GM21529 (cell line): ENCODE measurements around the gene PRTN3.
"Not testable (repeated sequence)": the region's sequence is repeated elsewhere in the genome, so short reads cannot be mapped to it uniquely, and the experiment has no call there.

Source experiments
- ATAC-seq: cut with Tn5 transposase; IDR thresholded peaks from one replicate; pipeline ENCODE4 v1.9.1; 2021; ENCODE audit not compliant: unreplicated experiment

The PRTN3 gene

GRCh38 chr19:878751-879561 lies 38.2 kb downstream of the PRTN3 start:
- ATAC-seq = not testable (repeated sequence)

- no peak for ATAC-seq
These were observed 39.1 kb downstream of the PRTN3 start for GRCh38 chr19:879711-880438.

GRCh38 chr19:881385-882071 lies 40.7 kb downstream of the PRTN3 start:
- ATAC-seq = no peak

GRCh38 chr19:882871-883497 lies 42.2 kb downstream of the PRTN3 start:
- ATAC-seq = no peak

- ATAC-seq = no peak
These were observed 42.9 kb downstream of the PRTN3 start for GRCh38 chr19:883661-884211.

- no peak for ATAC-seq
These were observed 43.8 kb downstream of the PRTN3 start for GRCh38 chr19:884420-885211.

GRCh38 chr19:885536-886224 lies 44.9 kb downstream of the PRTN3 start:
- ATAC-seq = no peak

GRCh38 chr19:887072-887471 lies 46.3 kb downstream of the PRTN3 start:
- ATAC-seq = no peak

GRCh38 chr19:887599-887998 lies 46.8 kb downstream of the PRTN3 start:
- ATAC-seq = no peak

GRCh38 chr19:888581-889385 lies 48.0 kb downstream of the PRTN3 start:
- no peak for ATAC-seq

GRCh38 chr19:889662-890295 lies 49.0 kb downstream of the PRTN3 start:
- ATAC-seq = no peak

GRCh38 chr19:890831-891230 lies 50.0 kb downstream of the PRTN3 start:
- no peak for ATAC-seq

GRCh38 chr19:891421-892200 lies 50.8 kb downstream of the PRTN3 start:
- ATAC-seq = not testable (repeated sequence)

GRCh38 chr19:892243-892893 lies 51.6 kb downstream of the PRTN3 start:
- no peak for ATAC-seq

GRCh38 chr19:892894-893689 lies 52.3 kb downstream of the PRTN3 start, which contains the start of the genes MED16 and RNU6-9:
MED16 (minus strand) TSS chr19:893187; CDS start chr19:891131, 2,056 bp downstream.
RNU6-9 (plus strand) TSS chr19:893484.
- peak; percentile 79 for ATAC-seq

- ATAC-seq = no peak
These were observed 55.6 kb downstream of the PRTN3 start for GRCh38 chr19:896434-896833.
